Gastroesophageal sphincter (tissue), 3 donors: ENCODE measurements around the gene PPP6R2.

Experiments
- POLR2A ChIP-seq, 2 donors: fragments of 450-650 bp; IDR thresholded peaks; one replicate each; pipeline ENCODE4 v1.6.1; 2017; ENCODE audit warnings: antibody characterized with exemption in 2 of 2, mild to moderate bottlenecking in 2 of 2, moderate library complexity in 1 of 2
- POLR2AphosphoS5 ChIP-seq: sonication (generic); formaldehyde crosslinking; IDR thresholded peaks from one replicate; pipeline ENCODE4 v1.6.1; 2017; ENCODE audit warnings: antibody characterized with exemption
- TF ChIP-seq, protein P1 (sequence below), 4 experiments: fragments of 200-600 bp in 2 of 4; fragments of 450-650 bp in 2 of 4; sonication (generic) in 1 of 4; IDR thresholded peaks; one replicate each; pipeline ENCODE4 v1.5.1; 2017 to 2019; ENCODE audit warnings: antibody characterized with exemption in 4 of 4, mild to moderate bottlenecking in 2 of 4, moderate library complexity in 2 of 4

DNA sequence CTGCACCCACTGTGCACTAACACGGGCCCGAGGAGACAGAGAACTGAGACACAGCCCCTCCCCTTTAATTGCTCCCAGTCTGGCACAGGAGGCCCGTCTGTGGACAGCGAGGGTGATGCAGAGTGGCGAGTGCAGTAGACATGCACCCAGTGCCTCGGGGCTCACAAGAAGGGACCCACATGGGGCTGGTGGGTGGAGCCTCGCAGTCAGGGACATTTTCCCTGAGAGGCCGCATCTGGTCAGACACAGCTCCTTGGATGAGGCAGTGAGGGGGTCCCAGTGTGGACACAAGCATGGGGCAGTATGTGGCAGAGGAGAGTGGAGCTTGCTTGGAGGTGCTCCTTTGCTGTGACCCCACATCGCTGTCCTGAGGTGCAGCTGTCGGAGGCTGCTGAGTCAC, 76.9 kb downstream of the PPP6R2 start:
- TF ChIP-seq, protein P1, sequence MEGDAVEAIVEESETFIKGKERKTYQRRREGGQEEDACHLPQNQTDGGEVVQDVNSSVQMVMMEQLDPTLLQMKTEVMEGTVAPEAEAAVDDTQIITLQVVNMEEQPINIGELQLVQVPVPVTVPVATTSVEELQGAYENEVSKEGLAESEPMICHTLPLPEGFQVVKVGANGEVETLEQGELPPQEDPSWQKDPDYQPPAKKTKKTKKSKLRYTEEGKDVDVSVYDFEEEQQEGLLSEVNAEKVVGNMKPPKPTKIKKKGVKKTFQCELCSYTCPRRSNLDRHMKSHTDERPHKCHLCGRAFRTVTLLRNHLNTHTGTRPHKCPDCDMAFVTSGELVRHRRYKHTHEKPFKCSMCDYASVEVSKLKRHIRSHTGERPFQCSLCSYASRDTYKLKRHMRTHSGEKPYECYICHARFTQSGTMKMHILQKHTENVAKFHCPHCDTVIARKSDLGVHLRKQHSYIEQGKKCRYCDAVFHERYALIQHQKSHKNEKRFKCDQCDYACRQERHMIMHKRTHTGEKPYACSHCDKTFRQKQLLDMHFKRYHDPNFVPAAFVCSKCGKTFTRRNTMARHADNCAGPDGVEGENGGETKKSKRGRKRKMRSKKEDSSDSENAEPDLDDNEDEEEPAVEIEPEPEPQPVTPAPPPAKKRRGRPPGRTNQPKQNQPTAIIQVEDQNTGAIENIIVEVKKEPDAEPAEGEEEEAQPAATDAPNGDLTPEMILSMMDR (IDR thresholded peaks at IDR 0.05): no peak
- no peak for TF ChIP-seq POLR2AphosphoS5
- TF ChIP-seq POLR2A (IDR thresholded peaks at IDR 0.05): no peak
